Small intestine (tissue), 7 donors: ENCODE measurements around the gene NCAPD3. TPM values are rescaled to one million over a fixed set of nuclear protein-coding genes. Genes with fewer than 3 reads are reported as not detected.

ENCODE experiments used
- DNase-seq, 2 donors: peaks; one replicate each; pipeline versions ENCODE4 v3.0.0 to v3.0.0-alpha.2; 2013
- FAIRE-seq: peaks from 2 replicates; lab custom pipeline; 2012; peaks lifted over from hg19 to GRCh38; lab: Jason Lieb, UNC
- H3K27ac ChIP-seq, 3 donors: one replicate each; pipeline ENCODE4 v1.5.1; 2013; ENCODE audit warnings: low read length in 2 of 3, mild to moderate bottlenecking in 2 of 3, control low read depth in 1 of 3, inconsistent platforms in 1 of 3, low read depth in 1 of 3, moderate library complexity in 1 of 3
- H3K27me3 ChIP-seq, 3 donors: one replicate each; pipeline ENCODE4 v1.6.1; 2013; ENCODE audit warnings: low read length in 3 of 3, inconsistent platforms in 1 of 3; ENCODE audit not compliant: control insufficient read depth in 3 of 3, insufficient read depth in 3 of 3
- H3K36me3 ChIP-seq, 3 donors: one replicate each; pipeline ENCODE4 v1.6.1; 2013; ENCODE audit warnings: low read length in 3 of 3, inconsistent platforms in 1 of 3, low read depth in 1 of 3, mild to moderate bottlenecking in 1 of 3, moderate library complexity in 1 of 3; ENCODE audit not compliant: control insufficient read depth in 3 of 3, insufficient read depth in 2 of 3
- H3K4me1 ChIP-seq, 3 donors: one replicate each; pipeline ENCODE4 v1.6.1; 2013; ENCODE audit warnings: low read length in 2 of 3, inconsistent platforms in 1 of 3, low read depth in 1 of 3, mild to moderate bottlenecking in 1 of 3, moderate library complexity in 1 of 3; ENCODE audit not compliant: control insufficient read depth in 3 of 3, insufficient read depth in 2 of 3
- H3K4me3 ChIP-seq, 3 donors: one replicate each; pipeline ENCODE4 v1.5.1; 2013; ENCODE audit warnings: low read length in 3 of 3, control low read depth in 1 of 3, inconsistent platforms in 1 of 3, low read depth in 1 of 3, mild to moderate bottlenecking in 1 of 3, moderate library complexity in 1 of 3
- H3K9me3 ChIP-seq, 2 donors: one replicate each; pipeline ENCODE4 v1.6.1; 2013; ENCODE audit warnings: low read depth in 1 of 2, low read length in 1 of 2; ENCODE audit not compliant: control insufficient read depth in 2 of 2, insufficient read depth in 1 of 2
- WGBS, 3 donors: extraction: QIAGEN DNeasy Blood & Tissue Kit; methylation state at CpG; one replicate each; pipeline ENCODE4 v1.1.7; 2013; 5-methylcytosine and 5-hydroxymethylcytosine counted together
- polyA plus RNA-seq, 4 donors: library from polyadenylated mRNA; stranded (reverse) in 3 of 4; unstranded in 1 of 4; fragments of 200-250 nt in 3 of 4; fragments of 120-200 nt in 1 of 4; gene quantifications; one replicate each; pipeline versions ENCODE4 v1.2.1 to v1.2.3, GENCODE V29; 2013
- donor health status: healthy with polysubstance abuse.
- donor health status: control.
- donor health status: control.
- donor health status: Bipolar disorder and iron deficiency.
- donor health status: healthy.

The NCAPD3 gene
- polyA plus RNA-seq, 4 donors, result 3.4 to 19.2 (median 7.9) TPM

GRCh38 chr11:134155456-134155855 is 68.3 kb downstream of the NCAPD3 start:
- 91 to 92% (median 92%) methylated on average over 16 of the region's 16 CpGs for WGBS, 3 donors
- no peak for FAIRE-seq
- H3K36me3 ChIP-seq, result peaks cover 3 to 68% (median 10%) of the 10 kb centered on the region in 3 donors

GRCh38 chr11:134154441-134154840 is 69.3 kb downstream of the NCAPD3 start:
- Histone ChIP-seq H3K27ac (no peak overlapping the region), H3K27me3 (no peaks in the 10 kb centered on the region), H3K9me3 (no peaks in the 10 kb centered on the region), H3K4me3 (no peak overlapping the region), H3K36me3 (peaks cover 4 to 66% (median 8%) of the 10 kb centered on the region in 3 donors), H3K4me1 (no peaks in the 10 kb centered on the region)
- DNase-seq, result no peak
- 68 to 87% (median 81%) methylated on average over 11 of the region's 11 CpGs for WGBS, 3 donors
- FAIRE-seq, result no peak

More at GRCh38 chr11:134155456-134155855, 68.3 kb downstream of the NCAPD3 start:
- DNase-seq, result no peak
- H3K4me1 ChIP-seq, result no peaks in the 10 kb centered on the region
- H3K27me3 ChIP-seq, result no peaks in the 10 kb centered on the region
- no peak overlapping the region for H3K27ac ChIP-seq
- no peak overlapping the region for H3K4me3 ChIP-seq
- no peaks in the 10 kb centered on the region for H3K9me3 ChIP-seq

- Histone ChIP-seq H3K4me3 (no peak overlapping the region), H3K27me3 (no peaks in the 10 kb centered on the region), H3K4me1 (no peaks in the 10 kb centered on the region), H3K27ac (no peak overlapping the region), H3K36me3 (peaks cover 4 to 70% (median 6%) of the 10 kb centered on the region in 3 donors), H3K9me3 (no peaks in the 10 kb centered on the region)
- no peak for DNase-seq
- 91 to 97% (median 95%) methylated on average over 30 of the region's 30 CpGs for WGBS, 3 donors
- FAIRE-seq, result no peak
Measured at GRCh38 chr11:134153147-134153905, 70.4 kb downstream of the NCAPD3 start.

GRCh38 chr11:134152696-134153095 is 71.1 kb downstream of the NCAPD3 start:
- no peak overlapping the region for H3K27ac ChIP-seq

GRCh38 chr11:134151083-134151747 is 72.6 kb downstream of the NCAPD3 start:
- DNase-seq (no peak), FAIRE-seq (no peak)
- Histone ChIP-seq H3K36me3 (peaks cover 4 to 57% (median 4%) of the 10 kb centered on the region in 3 donors), H3K4me1 (no peaks in the 10 kb centered on the region), H3K4me3 (no peak overlapping the region), H3K27me3 (no peaks in the 10 kb centered on the region), H3K27ac (no peak overlapping the region), H3K9me3 (no peaks in the 10 kb centered on the region)
- WGBS, 3 donors, result 88 to 95% (median 94%) methylated on average over 10 of the region's 10 CpGs

More at GRCh38 chr11:134152696-134153095, 71.1 kb downstream of the NCAPD3 start:
- H3K4me1 ChIP-seq, result no peaks in the 10 kb centered on the region
- no peaks in the 10 kb centered on the region for H3K27me3 ChIP-seq
- no peaks in the 10 kb centered on the region for H3K9me3 ChIP-seq
- H3K36me3 ChIP-seq, result peaks cover 4 to 65% (median 4%) of the 10 kb centered on the region in 3 donors
- no peak overlapping the region for H3K4me3 ChIP-seq
- FAIRE-seq (no peak), DNase-seq (no peak)
- 86 to 96% (median 94%) methylated on average over 9 of the region's 9 CpGs for WGBS, 3 donors

- Histone ChIP-seq H3K4me3 (no peak overlapping the region), H3K27me3 (no peaks in the 10 kb centered on the region), H3K4me1 (no peaks in the 10 kb centered on the region), H3K36me3 (peaks cover 4 to 53% (median 4%) of the 10 kb centered on the region in 3 donors), H3K9me3 (no peaks in the 10 kb centered on the region), H3K27ac (no peak overlapping the region)
- FAIRE-seq (no peak), DNase-seq (no peak)
- WGBS, 3 donors, result 89 to 94% (median 91%) methylated on average over 12 of the region's 12 CpGs
Measured at GRCh38 chr11:134150195-134150903, 73.4 kb downstream of the NCAPD3 start.

GRCh38 chr11:134149371-134149770 is 74.4 kb downstream of the NCAPD3 start:
- Histone ChIP-seq H3K4me3 (no peak overlapping the region), H3K4me1 (no peaks in the 10 kb centered on the region), H3K36me3 (peaks cover 4 to 45% (median 4%) of the 10 kb centered on the region in 3 donors), H3K9me3 (peaks cover 0 to 2% of the 10 kb centered on the region in 2 donors), H3K27me3 (no peaks in the 10 kb centered on the region), H3K27ac (no peak overlapping the region)
- WGBS, 3 donors, result 93 to 95% (median 95%) methylated on average over 16 of the region's 16 CpGs
- FAIRE-seq, result no peak
- no peak for DNase-seq

- Histone ChIP-seq H3K36me3 (peaks cover 4 to 26% (median 8%) of the 10 kb centered on the region in 3 donors), H3K9me3 (peaks cover 0 to 9% of the 10 kb centered on the region in 2 donors), H3K27ac (no peak overlapping the region), H3K4me1 (no peaks in the 10 kb centered on the region), H3K27me3 (no peaks in the 10 kb centered on the region), H3K4me3 (no peak overlapping the region)
- no peak for DNase-seq
- no peak for FAIRE-seq
- WGBS, 3 donors, result 92 to 97% (median 97%) methylated on average over 3 of the region's 3 CpGs
Measured at GRCh38 chr11:134146598-134146997, 77.2 kb downstream of the NCAPD3 start.
